Lower leg skin (tissue), 4 donors: Measurements from ENCODE around the gene LRSAM1. TPM values are rescaled to one million over a fixed set of nuclear protein-coding genes. Genes with fewer than 3 reads are reported as not detected.

ENCODE experiments used
- DNase-seq, 2 donors: peaks; one replicate each; pipeline ENCODE4 v3.0.0-alpha.2; 2019; ENCODE audit warnings: low spot score in 2 of 2
- H3K4me3 ChIP-seq: fragments of 200-600 bp; sonication (generic); 2 replicates; pipeline ENCODE4 v1.5.1; 2017; ENCODE audit warnings: mild to moderate bottlenecking, low read depth; ENCODE audit not compliant: poor library complexity, severe bottlenecking
- POLR2A ChIP-seq, 2 donors: fragments of 450-650 bp; IDR thresholded peaks; one replicate each; pipeline ENCODE4 v1.6.1; 2016 to 2017; ENCODE audit warnings: antibody characterized with exemption in 2 of 2, mild to moderate bottlenecking in 1 of 2, moderate library complexity in 1 of 2
- WGBS, 2 donors: methylation state at CpG; one replicate each; pipeline ENCODE4 v1.1.5; 2018; 5-methylcytosine and 5-hydroxymethylcytosine counted together
- intact Hi-C: fragments of 100-400 bp; cut with DNase I; formaldehyde crosslinking; loops from one replicate; pipeline ENCODE4 v1.15.0; 2023; ENCODE audit warnings: low total_unique reads
- total RNA-seq, 4 donors: library from RNA; depleted of rRNA; stranded (reverse); fragments of >200 nt; gene quantifications; one replicate each; pipeline ENCODE4 v1.1.0, GENCODE V29; 2016
- TF ChIP-seq, protein P1 (sequence below), 3 donors: fragments of 450-650 bp; IDR thresholded peaks; one replicate each; pipeline ENCODE4 v1.5.1; 2016; ENCODE audit warnings: antibody characterized with exemption in 3 of 3, mild to moderate bottlenecking in 3 of 3, moderate library complexity in 2 of 3

Gene LRSAM1
- total RNA-seq, 4 donors from 2014 or later: 37.9 to 47.9 (median 41.9) TPM

- no peak for DNase-seq
Measured at GRCh38 chr9:127406799-127407491, 44.4 kb upstream of the LRSAM1 start.

DNA sequence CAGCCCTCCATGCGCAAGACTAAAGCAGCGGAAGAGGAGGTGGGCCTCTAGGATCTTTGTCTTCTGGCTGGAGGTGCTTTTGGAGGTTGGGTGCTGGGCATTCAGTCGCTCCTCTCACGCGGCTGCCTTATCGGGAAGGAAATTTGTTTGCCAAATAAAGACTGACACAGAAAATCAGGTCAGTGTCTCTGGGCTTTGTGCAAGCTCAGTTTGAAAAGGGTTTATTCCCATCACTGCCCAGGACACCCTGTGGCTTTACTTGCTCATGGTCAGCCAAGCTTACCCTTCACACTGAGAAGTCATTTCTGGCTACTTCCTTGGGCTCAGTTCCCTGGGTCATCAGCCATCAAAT lies 43.8 kb upstream of the LRSAM1 start:
- WGBS, 2 donors: 87% methylated on average over 6 of the region's 6 CpGs
- TF ChIP-seq, protein P1, sequence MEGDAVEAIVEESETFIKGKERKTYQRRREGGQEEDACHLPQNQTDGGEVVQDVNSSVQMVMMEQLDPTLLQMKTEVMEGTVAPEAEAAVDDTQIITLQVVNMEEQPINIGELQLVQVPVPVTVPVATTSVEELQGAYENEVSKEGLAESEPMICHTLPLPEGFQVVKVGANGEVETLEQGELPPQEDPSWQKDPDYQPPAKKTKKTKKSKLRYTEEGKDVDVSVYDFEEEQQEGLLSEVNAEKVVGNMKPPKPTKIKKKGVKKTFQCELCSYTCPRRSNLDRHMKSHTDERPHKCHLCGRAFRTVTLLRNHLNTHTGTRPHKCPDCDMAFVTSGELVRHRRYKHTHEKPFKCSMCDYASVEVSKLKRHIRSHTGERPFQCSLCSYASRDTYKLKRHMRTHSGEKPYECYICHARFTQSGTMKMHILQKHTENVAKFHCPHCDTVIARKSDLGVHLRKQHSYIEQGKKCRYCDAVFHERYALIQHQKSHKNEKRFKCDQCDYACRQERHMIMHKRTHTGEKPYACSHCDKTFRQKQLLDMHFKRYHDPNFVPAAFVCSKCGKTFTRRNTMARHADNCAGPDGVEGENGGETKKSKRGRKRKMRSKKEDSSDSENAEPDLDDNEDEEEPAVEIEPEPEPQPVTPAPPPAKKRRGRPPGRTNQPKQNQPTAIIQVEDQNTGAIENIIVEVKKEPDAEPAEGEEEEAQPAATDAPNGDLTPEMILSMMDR (IDR thresholded peaks at IDR 0.05): no peak
- no peak for TF ChIP-seq POLR2A (IDR thresholded peaks at IDR 0.05)
- DNase-seq: no peak
- H3K4me3 ChIP-seq: no peak overlapping the region
- intact Hi-C loops: no loop called here

More at GRCh38 chr9:127406799-127407491, 44.4 kb upstream of the LRSAM1 start:
- WGBS, 2 donors: 85 to 90% methylated on average over 13 of the region's 13 CpGs
- intact Hi-C loops: no loop called here
- no peak for TF ChIP-seq POLR2A (IDR thresholded peaks at IDR 0.05)
- TF ChIP-seq, protein P1 (IDR thresholded peaks at IDR 0.05): no peak
- H3K4me3 ChIP-seq: no peak overlapping the region

DNA sequence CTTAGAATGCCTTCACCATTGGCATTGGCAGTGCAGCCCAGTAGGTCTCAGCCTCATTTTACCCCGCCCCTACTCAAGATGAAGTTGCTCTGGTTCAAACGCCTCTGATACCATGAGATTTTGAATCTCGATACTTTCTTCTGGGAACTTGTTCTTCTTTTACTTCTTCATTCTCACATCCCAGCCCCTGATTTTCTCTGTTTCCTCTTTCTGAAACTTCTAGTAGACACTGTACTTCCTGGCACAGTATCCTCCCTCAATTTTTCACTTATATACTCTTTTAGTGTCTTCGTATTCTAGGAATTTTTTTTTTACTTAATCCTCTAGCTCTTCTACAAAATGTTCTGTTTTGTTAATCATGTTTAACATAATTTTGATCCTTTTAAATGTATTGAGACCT lies 40.2 kb upstream of the LRSAM1 start:
- no peak overlapping the region for H3K4me3 ChIP-seq
- 72 to 78% methylated on average over 4 of the region's 4 CpGs for WGBS, 2 donors
- TF ChIP-seq POLR2A (IDR thresholded peaks at IDR 0.05): no peak
- TF ChIP-seq, protein P1 (IDR thresholded peaks at IDR 0.05): no peak
- intact Hi-C loops: no loop called here
- no peak for DNase-seq

GRCh38 chr9:127415141-127415540 lies 36.2 kb upstream of the LRSAM1 start:
- 65 to 67% methylated on average over 4 of the region's 4 CpGs for whole genome bisulfite sequencing, 2 donors
- intact Hi-C loops: no loop called here
- no peak overlapping the region for H3K4me3 ChIP-seq
- no peak for DNase-seq
- no peak for TF ChIP-seq POLR2A (IDR thresholded peaks at IDR 0.05)
- TF ChIP-seq, protein P1 (IDR thresholded peaks at IDR 0.05): no peak

- no peak for TF ChIP-seq POLR2A (IDR thresholded peaks at IDR 0.05)
- TF ChIP-seq, protein P1 (IDR thresholded peaks at IDR 0.05): no peak
- no peak overlapping the region for H3K4me3 ChIP-seq
- no peak for DNase-seq
- WGBS, 2 donors: 58 to 59% methylated on average over 1 of the region's 1 CpG
- intact Hi-C loops: no loop called here
Measured at GRCh38 chr9:127415657-127416056, 35.7 kb upstream of the LRSAM1 start.
